ENCODE results near the gene RARB.

DNA sequence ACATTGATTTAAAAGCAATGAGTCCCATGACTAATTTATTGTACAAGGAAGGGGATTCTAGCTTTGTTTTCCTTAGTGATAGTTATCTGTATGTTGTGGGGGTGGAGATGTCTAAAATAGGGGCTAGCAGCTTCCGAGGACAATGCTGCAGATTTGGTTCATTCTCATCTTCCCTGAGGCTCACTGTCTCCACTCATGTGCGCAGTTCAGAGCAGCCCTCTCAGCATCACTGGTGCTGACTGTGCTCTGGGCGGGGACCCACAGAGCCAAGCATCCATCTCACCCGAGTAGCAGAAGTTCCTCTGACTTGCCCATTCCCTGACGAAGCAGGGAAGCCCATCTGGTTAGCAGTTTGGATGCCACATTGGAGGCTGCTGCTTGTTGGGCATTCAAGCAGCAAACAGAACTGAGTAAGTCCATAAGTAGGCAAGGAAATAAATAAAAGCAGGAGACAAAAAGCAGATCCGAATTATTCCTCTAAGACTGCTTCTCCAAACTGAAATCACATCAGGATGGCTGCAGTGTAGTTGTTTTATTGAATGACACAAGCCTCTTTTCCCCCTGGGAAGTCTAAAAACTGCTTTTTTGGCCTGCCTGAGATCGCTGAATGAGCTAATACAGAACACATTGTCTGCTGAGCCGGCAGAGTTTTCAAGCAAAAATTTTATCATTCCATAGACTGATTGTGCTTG, 27.5 kb downstream of the RARB start:
- TF ChIP-seq POU5F1 (IDR thresholded peaks at IDR 0.05; ENCODE audit: borderline replicate concordance, low read depth, low read length, partially characterized antibody) (no peak), GABPA (tag; conservative IDR thresholded peaks at IDR 0.05; ENCODE audit: low read depth) (no peak)
- TF ChIP-seq, protein P1, sequence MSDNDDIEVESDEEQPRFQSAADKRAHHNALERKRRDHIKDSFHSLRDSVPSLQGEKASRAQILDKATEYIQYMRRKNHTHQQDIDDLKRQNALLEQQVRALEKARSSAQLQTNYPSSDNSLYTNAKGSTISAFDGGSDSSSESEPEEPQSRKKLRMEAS (CRISPR knock-in tag; IDR thresholded peaks at IDR 0.05) = no peak

Measured in K562 (cell line).